ENCODE measurements around the gene ZNFX1.
A peak's percentile ranks its signal among the peaks of the same experiment; 100 is the strongest.

Gene ZNFX1

DNA sequence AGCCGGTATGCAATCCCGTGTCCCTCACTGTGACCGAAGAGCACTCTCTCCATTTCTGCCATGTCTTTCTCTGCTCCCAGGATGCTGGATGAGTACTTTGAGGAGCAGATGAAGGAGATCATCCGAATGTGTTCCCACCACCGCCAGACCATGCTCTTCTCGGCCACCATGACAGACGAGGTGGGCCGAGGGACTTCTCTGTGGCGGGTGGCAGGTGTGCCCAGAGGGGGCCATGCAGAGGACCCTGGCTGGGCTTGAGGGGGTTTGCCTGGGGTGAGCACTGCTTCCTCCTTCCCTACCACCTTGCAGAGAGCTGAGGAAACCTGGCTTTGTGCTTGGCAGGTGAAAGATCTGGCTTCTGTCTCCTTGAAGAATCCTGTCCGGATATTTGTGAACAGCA, 44.6 kb downstream of the ZNFX1 start:
- Histone ChIP-seq H3K4me3 (ENCODE audit: insufficient read depth, low read depth, low read length, poor library complexity, severe bottlenecking) (no peak overlapping the region), H3K27ac (ENCODE audit: insufficient read depth, low read length, poor library complexity, severe bottlenecking) (no peak overlapping the region), H3K9me3 (ENCODE audit: control insufficient read depth, low read length) (no peaks in the 10 kb centered on the region), H3K4me1 (ENCODE audit: control insufficient read depth, insufficient read depth, low read length, poor library complexity, severe bottlenecking) (no peaks in the 10 kb centered on the region), H3K27me3 (replicated peaks; ENCODE audit: control insufficient read depth, insufficient read depth, low read length, poor library complexity, severe bottlenecking) (no peaks in the 10 kb centered on the region), H3K36me3 (ENCODE audit: control insufficient read depth, insufficient read depth, low read length) (peaks cover 81% of the 10 kb centered on the region)
- DNase-seq: no peak

DNA sequence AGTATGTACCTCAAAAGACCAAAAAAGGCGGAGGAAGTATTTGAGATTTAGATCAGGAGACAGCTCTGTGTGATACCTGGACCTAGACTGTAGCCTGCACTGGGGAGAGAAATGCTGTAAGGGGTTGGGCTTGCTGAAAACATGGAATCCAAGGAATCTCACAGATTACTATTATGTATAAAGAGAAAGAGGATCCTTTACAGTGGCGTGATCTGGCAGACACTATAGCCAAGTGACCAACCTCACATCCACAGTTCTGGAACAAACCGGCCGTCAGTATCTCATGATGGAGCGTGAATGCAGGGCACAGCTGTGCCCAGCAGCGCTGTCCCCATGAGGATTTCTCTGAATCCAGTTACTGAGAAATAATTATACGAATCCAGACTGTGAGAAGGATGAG, 46.4 kb downstream of the ZNFX1 start:
- Histone ChIP-seq H3K4me3 (ENCODE audit: insufficient read depth, low read depth, low read length, poor library complexity, severe bottlenecking) (no peak overlapping the region), H3K27ac (ENCODE audit: insufficient read depth, low read length, poor library complexity, severe bottlenecking) (no peak overlapping the region), H3K36me3 (ENCODE audit: control insufficient read depth, insufficient read depth, low read length) (peaks cover 76% of the 10 kb centered on the region), H3K27me3 (replicated peaks; ENCODE audit: control insufficient read depth, insufficient read depth, low read length, poor library complexity, severe bottlenecking) (no peaks in the 10 kb centered on the region), H3K4me1 (ENCODE audit: control insufficient read depth, insufficient read depth, low read length, poor library complexity, severe bottlenecking) (no peaks in the 10 kb centered on the region), H3K9me3 (ENCODE audit: control insufficient read depth, low read length) (no peaks in the 10 kb centered on the region)
- no peak for DNase-seq

DNA sequence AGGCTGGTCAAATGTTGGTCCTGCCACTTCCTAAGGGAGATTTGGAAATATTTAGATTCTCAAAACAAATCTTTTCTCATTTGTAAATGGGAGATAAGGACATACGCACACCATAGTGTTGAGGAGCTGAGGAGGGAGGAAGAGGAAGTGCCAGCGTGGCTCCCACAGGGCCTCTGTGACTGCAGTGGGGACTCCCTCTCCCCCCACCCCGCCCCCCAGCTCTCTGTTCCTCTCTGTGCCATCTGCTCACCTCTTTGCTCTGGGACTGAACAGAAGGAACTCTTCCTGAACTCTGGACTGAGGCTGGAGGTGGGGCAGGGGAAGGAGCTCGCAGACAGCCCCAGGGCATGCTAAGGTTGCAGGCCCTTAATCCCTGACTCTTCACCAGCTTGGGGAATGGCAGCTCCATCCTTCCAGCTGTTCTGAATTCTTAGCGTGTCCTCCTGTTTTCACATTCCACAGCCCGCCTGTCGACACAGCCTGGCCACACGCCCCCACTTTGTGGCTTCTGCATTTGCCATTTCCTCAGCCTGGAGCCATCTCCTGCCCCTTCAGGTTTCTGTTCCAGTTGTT, 47.2 kb downstream of the ZNFX1 start:
- no peaks in the 10 kb centered on the region for H3K4me1 ChIP-seq (ENCODE audit: control insufficient read depth, insufficient read depth, low read length, poor library complexity, severe bottlenecking)
- no peaks in the 10 kb centered on the region for H3K9me3 ChIP-seq (ENCODE audit: control insufficient read depth, low read length)
- H3K27ac ChIP-seq (ENCODE audit: insufficient read depth, low read length, poor library complexity, severe bottlenecking): no peak overlapping the region
- no peak for DNase-seq
- no peaks in the 10 kb centered on the region for H3K27me3 ChIP-seq (replicated peaks; ENCODE audit: control insufficient read depth, insufficient read depth, low read length, poor library complexity, severe bottlenecking)
- peaks cover 77% of the 10 kb centered on the region for H3K36me3 ChIP-seq (ENCODE audit: control insufficient read depth, insufficient read depth, low read length)
- no peak overlapping the region for H3K4me3 ChIP-seq (ENCODE audit: insufficient read depth, low read depth, low read length, poor library complexity, severe bottlenecking)

DNA sequence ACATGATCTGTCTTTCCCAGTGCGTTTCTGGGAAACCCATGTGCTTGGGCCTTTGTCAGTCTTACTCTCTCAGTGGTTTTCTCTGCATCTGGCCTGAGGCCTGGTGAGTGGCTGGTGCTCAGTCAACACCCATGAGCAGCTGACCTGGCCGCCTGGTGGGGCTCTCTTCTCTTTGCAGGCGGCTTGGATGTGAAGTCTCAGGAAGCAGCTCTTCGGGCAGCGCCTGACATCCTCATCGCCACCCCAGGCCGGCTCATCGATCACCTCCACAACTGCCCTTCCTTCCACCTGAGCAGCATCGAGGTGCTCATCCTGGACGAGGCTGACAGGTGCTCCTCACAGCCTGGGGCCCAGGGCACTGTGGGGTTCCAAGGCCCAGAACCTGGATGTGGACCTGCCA, 47.8 kb downstream of the ZNFX1 start:
- no peaks in the 10 kb centered on the region for H3K4me1 ChIP-seq (ENCODE audit: control insufficient read depth, insufficient read depth, low read length, poor library complexity, severe bottlenecking)
- DNase-seq: no peak
- H3K27ac ChIP-seq (ENCODE audit: insufficient read depth, low read length, poor library complexity, severe bottlenecking): no peak overlapping the region
- H3K9me3 ChIP-seq (ENCODE audit: control insufficient read depth, low read length): no peaks in the 10 kb centered on the region
- peaks cover 73% of the 10 kb centered on the region for H3K36me3 ChIP-seq (ENCODE audit: control insufficient read depth, insufficient read depth, low read length)
- no peaks in the 10 kb centered on the region for H3K27me3 ChIP-seq (replicated peaks; ENCODE audit: control insufficient read depth, insufficient read depth, low read length, poor library complexity, severe bottlenecking)
- no peak overlapping the region for H3K4me3 ChIP-seq (ENCODE audit: insufficient read depth, low read depth, low read length, poor library complexity, severe bottlenecking)

DNA sequence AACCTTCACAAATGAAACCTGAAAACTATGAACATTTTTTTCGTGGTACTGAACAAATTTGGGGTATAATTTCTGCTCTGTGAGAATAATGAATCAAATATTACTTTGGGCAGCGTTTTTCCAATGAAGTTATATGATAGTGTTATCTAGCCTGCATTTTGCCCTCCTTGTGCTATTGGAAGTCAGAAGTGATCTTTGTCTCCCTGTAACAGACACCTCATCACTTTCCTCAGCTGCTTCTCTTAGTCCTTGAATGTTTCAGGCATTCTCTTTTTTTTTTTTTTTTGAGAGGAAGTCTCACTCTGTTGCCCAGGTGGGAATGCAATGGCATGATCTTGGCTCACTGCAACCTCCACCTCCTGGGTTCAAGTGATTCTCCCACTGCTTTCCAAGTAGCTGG, 48.5 kb downstream of the ZNFX1 start:
- no peak for DNase-seq
- H3K36me3 ChIP-seq (ENCODE audit: control insufficient read depth, insufficient read depth, low read length): peaks cover 73% of the 10 kb centered on the region

DNA sequence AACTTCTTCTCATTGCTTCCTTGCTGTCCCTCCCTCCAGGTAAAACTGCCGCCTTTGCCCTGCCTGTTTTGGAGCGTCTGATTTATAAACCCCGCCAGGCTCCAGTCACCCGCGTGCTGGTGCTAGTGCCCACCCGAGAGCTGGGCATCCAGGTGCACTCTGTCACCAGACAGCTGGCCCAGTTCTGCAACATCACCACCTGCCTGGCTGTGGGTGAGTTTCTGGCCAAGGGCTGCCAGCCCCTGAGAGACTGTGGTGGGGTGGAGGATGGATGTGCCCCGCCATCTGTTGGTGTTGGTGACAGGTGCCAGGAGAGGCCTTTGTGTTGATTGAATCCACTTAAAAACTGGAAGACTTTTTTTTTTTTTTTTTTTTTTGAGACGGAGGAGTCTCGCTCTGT, 49.2 kb downstream of the ZNFX1 start:
- Histone ChIP-seq H3K27me3 (replicated peaks; ENCODE audit: control insufficient read depth, insufficient read depth, low read length, poor library complexity, severe bottlenecking) (no peaks in the 10 kb centered on the region), H3K4me1 (ENCODE audit: control insufficient read depth, insufficient read depth, low read length, poor library complexity, severe bottlenecking) (no peaks in the 10 kb centered on the region), H3K4me3 (ENCODE audit: insufficient read depth, low read depth, low read length, poor library complexity, severe bottlenecking) (no peak overlapping the region), H3K9me3 (ENCODE audit: control insufficient read depth, low read length) (no peaks in the 10 kb centered on the region), H3K27ac (ENCODE audit: insufficient read depth, low read length, poor library complexity, severe bottlenecking) (no peak overlapping the region), H3K36me3 (ENCODE audit: control insufficient read depth, insufficient read depth, low read length) (peaks cover 74% of the 10 kb centered on the region)
- DNase-seq: no peak

More for the DNA sequence above, 48.5 kb downstream of the ZNFX1 start:
- H3K4me3 ChIP-seq (ENCODE audit: insufficient read depth, low read depth, low read length, poor library complexity, severe bottlenecking): no peak overlapping the region
- H3K4me1 ChIP-seq (ENCODE audit: control insufficient read depth, insufficient read depth, low read length, poor library complexity, severe bottlenecking): no peaks in the 10 kb centered on the region
- no peaks in the 10 kb centered on the region for H3K9me3 ChIP-seq (ENCODE audit: control insufficient read depth, low read length)
- no peaks in the 10 kb centered on the region for H3K27me3 ChIP-seq (replicated peaks; ENCODE audit: control insufficient read depth, insufficient read depth, low read length, poor library complexity, severe bottlenecking)
- H3K27ac ChIP-seq (ENCODE audit: insufficient read depth, low read length, poor library complexity, severe bottlenecking): no peak overlapping the region

DNA sequence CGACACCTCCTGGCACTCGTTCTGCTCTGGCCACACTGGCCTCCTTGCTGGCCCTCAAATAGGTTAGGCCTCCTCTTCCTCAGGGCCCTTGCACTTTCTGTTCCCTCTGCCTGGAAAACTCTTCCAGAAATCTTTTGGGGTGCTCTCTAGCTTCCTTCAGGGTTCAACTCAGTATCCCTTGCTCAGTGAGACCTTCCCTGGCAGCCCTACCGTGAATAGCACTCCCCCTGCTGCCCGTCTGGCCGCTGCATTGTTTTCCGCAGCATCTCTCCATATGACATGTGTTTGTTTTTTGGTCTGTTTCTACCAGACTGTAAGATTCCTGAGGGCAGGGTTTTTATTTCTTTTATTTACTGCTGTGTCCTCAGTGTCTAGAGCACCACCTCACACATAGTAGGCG, 52.0 kb downstream of the ZNFX1 start:
- Histone ChIP-seq H3K36me3 (ENCODE audit: control insufficient read depth, insufficient read depth, low read length) (peaks cover 73% of the 10 kb centered on the region), H3K4me1 (ENCODE audit: control insufficient read depth, insufficient read depth, low read length, poor library complexity, severe bottlenecking) (no peaks in the 10 kb centered on the region), H3K27me3 (replicated peaks; ENCODE audit: control insufficient read depth, insufficient read depth, low read length, poor library complexity, severe bottlenecking) (no peaks in the 10 kb centered on the region), H3K27ac (ENCODE audit: insufficient read depth, low read length, poor library complexity, severe bottlenecking) (no peak overlapping the region), H3K4me3 (ENCODE audit: insufficient read depth, low read depth, low read length, poor library complexity, severe bottlenecking) (no peak overlapping the region), H3K9me3 (ENCODE audit: control insufficient read depth, low read length) (no peaks in the 10 kb centered on the region)
- DNase-seq: no peak

DNA sequence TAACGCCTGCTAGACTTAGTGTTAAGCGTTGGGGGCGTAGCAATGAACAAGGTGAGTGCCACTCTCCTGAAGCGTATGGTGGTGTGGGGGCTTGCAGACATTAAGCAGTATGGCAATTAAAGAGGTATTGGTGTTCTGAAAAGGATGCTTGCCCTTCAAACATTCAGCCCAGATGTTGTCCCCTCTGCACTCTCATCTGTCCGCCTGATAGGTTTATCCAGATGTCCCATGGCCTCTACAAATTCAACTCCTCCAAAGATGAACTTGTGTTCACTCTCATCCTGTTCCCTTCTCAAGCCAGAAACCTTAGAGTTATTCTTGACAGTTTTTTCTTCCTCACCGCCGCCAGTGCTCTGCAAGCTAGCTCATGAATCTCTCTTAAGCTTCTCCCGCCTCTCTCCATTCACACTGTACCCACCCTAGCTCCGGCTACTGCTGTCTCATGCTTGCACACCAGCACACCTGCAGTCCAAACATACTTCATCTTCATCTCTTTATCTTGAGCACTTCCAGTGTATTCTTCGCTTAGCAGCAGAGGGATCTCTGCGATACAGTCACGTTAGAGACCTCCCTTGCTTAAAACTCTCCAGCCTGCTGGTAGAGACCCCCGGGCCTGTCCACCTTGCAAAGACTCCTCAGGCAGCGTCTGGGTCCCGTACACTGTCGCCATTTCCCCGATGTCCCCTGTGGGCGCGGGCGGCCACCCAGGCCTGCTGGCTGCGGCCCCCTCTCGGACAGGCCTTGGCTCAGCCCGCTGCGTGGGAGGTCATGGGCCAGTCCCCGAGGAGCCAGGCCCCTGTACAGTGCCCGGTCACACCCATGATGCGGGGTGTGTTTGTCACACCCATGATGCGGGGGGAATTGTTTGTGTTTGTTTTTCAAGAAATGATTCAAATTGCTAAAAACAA, 57.7 kb downstream of the ZNFX1 start:
- peaks cover 35% of the 10 kb centered on the region for H3K36me3 ChIP-seq (ENCODE audit: control insufficient read depth, insufficient read depth, low read length)
- H3K4me1 ChIP-seq (ENCODE audit: control insufficient read depth, insufficient read depth, low read length, poor library complexity, severe bottlenecking): peaks cover 8% of the 10 kb centered on the region
- H3K4me3 ChIP-seq (ENCODE audit: insufficient read depth, low read depth, low read length, poor library complexity, severe bottlenecking): peak overlapping the region; percentile 77
- H3K9me3 ChIP-seq (ENCODE audit: control insufficient read depth, low read length): no peaks in the 10 kb centered on the region
- DNase-seq: no peak
- H3K27ac ChIP-seq (ENCODE audit: insufficient read depth, low read length, poor library complexity, severe bottlenecking): peak overlapping the region; percentile 93
- no peaks in the 10 kb centered on the region for H3K27me3 ChIP-seq (replicated peaks; ENCODE audit: control insufficient read depth, insufficient read depth, low read length, poor library complexity, severe bottlenecking)

DNA sequence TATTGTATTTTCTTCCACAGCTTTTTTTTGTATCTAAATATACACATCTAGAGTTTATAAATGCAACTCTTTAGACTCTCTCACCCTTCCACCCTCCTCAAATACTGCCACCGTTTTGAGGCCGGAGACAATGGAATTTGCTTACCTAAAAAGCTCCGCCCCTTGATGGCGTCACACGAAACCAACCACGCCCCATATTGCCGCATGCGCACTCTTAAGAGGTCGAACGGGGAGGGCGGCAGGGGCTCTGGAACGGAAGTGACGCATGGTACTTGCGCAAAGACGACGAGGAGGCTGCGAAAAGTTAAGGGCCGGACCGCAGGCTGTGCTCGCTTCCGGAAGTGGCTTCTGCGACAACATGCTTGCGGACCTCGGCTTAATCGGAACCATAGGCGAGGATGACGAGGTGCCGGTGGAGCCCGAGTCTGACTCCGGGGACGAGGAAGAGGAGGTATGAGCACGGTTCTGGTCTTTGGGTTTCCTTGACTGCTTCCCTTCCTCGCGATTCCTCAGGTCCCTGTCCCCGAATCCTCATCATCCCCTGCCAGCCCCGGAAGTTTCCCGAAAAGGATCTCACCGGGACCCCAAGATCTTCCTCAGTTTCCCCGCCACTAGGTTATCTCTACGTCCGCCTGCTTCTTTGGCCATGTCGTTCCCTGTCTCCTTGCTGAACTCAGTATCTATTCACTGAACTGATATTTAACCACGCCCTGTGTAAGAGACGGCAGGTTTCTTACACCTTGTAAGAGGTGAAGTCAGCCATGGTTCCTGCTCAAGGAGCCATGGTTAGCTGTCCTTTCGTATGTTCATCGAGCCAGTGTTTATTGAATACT, 58.5 kb downstream of the ZNFX1 start, which contains the start of gene DDX27:
DDX27 (plus strand) TSS at position 326 of the 833 bp plus-strand sequence; CDS start at position 359, 33 bp downstream.
- Histone ChIP-seq H3K27ac (ENCODE audit: insufficient read depth, low read length, poor library complexity, severe bottlenecking) (peak within 1 kb of the TSS; percentile 93), H3K9me3 (ENCODE audit: control insufficient read depth, low read length) (no peaks in the 10 kb centered on the region), H3K36me3 (ENCODE audit: control insufficient read depth, insufficient read depth, low read length) (peaks cover 27% of the 10 kb centered on the region), H3K4me1 (ENCODE audit: control insufficient read depth, insufficient read depth, low read length, poor library complexity, severe bottlenecking) (peaks cover 8% of the 10 kb centered on the region), H3K27me3 (replicated peaks; ENCODE audit: control insufficient read depth, insufficient read depth, low read length, poor library complexity, severe bottlenecking) (no peaks in the 10 kb centered on the region), H3K4me3 (ENCODE audit: insufficient read depth, low read depth, low read length, poor library complexity, severe bottlenecking) (peak within 1 kb of the TSS; percentile 77)
- DNase-seq: peak; percentile 93 to 97 (median 97)
